Skeletal muscle cell (primary cell): Measurements from ENCODE around the gene SLC4A7.
"Not testable (repeated sequence)": the region's sequence is repeated elsewhere in the genome, so short reads cannot be mapped to it uniquely, and the experiment has no call there.

ENCODE experiments used
- DNase-seq: peaks from one replicate; pipeline ENCODE4 v3.0.0-alpha.2; 2010; ENCODE audit warnings: low read depth
- H3K4me3 ChIP-seq: 2 replicates; pipeline ENCODE4 v1.5.1; 2011; ENCODE audit warnings: low read depth, mild to moderate bottlenecking, control low read depth, low read length, moderate library complexity

Gene SLC4A7

DNA sequence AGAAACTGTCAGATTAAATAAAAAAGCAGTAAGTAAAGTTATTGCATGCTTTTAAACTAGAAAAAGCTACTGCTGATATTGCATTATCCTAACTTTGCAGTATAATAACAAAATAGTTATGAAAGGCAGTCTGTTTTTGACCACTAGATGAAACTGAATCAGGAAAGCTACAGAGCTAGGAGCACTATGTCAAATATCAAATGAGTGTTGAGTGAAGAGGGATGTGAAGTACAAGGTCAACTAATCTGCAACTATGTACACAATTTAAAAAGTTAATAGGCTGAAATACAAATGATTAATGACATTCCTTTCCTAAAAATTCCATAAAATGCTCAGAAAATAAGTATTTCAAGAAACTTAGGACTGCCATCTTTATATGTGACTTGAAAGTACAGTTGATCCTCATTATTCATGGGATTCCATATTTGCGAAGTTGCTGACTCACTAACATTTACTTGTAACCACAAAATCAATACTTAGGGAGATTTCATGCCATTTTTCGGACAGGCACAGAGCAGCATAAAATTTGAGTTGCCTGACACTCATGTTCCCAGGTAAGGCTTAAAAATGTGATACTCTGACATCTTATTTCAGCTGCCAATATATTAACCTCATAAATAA, 34.5 kb downstream of the SLC4A7 start:
- no peak for DNase-seq
- H3K4me3 ChIP-seq: no peak overlapping the region

DNA sequence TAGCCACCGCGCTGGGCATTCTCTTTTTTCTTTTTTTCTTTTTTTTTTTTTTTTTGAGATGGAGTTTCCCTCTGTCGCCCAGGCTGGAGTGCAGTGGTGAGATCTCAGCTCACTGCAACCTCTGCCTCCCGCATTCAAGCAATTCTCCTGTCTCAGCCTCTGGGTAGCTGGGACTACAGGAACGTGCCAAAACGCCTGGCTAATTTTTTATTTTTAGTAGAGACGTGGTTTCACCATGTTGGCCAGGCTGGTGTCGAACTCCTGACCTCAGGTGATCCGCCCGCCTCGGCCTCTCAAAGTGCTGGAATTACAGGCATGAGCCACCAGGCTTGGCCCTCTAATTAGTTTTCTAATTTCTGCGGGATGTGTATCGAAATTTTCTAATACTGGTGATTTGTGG, 41.2 kb downstream of the SLC4A7 start:
- H3K4me3 ChIP-seq, DNase-seq: not testable (repeated sequence)

- H3K4me3 ChIP-seq, DNase-seq: not testable (repeated sequence)
Measured at GRCh38 chr3:27438352-27438751, 45.8 kb downstream of the SLC4A7 start.

DNA sequence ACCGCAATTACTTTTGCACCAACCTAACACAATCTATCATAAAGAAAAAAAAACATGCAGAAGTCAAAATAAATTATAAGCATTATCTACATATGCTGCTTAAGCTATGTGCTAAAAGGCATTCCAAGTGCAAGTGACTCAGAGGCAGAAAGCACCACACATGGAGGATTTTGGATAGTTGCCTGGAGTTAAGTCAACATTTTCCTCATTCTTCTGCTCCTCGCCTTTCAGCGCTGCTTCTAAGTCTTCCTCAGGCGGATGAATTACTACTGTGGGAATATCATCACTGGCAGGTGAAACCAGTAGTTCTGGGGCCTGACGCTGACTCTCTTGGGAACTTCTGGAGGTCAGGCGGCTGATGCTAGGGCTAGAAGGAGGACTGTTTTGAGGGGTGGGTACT, 53.1 kb downstream of the SLC4A7 start:
- DNase-seq: peak; percentile 96

GRCh38 chr3:27429909-27430308, 54.3 kb downstream of the SLC4A7 start:
- no peak for DNase-seq
- no peak overlapping the region for H3K4me3 ChIP-seq

More for the DNA sequence above, 53.1 kb downstream of the SLC4A7 start:
- H3K4me3 ChIP-seq: no peak overlapping the region

DNA sequence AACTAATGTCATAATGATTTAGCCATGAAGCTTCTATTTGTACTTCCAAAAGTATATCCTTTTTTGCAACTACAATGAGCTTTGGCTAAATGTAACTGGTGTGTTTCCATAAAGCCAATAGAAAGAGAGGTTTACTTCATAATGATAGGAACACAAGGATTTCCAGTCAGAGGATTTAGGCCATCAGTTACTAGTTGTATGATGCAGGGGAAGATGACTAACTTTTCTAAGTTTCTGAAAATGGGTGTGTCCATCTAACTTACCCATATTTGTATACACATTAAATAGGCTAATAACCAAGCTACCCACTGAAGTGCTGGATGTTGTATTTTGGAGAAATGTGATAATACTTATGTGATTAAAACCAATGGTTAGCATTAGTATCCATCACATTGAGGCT, 55.7 kb downstream of the SLC4A7 start:
- H3K4me3 ChIP-seq: no peak overlapping the region
- DNase-seq: no peak

DNA sequence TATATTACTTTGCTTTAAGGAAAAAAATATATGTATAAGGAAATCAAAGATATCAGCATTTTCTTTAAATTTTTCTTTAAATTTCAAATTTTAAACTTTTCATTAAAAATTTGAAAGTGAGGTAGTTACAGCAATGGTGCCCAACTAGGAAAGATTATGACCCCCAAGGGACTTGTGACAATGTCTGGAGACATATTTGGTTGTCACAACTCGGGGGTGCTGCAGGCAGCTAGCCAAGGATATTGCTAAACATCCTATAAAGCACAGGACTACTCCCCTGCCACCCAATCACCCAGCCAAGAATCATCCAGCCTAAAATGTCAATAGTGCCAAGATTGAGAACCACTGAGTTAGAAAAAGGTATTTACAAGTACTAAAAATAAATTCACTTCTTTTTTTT, 57.3 kb downstream of the SLC4A7 start:
- no peak for DNase-seq
- H3K4me3 ChIP-seq: no peak overlapping the region

DNA sequence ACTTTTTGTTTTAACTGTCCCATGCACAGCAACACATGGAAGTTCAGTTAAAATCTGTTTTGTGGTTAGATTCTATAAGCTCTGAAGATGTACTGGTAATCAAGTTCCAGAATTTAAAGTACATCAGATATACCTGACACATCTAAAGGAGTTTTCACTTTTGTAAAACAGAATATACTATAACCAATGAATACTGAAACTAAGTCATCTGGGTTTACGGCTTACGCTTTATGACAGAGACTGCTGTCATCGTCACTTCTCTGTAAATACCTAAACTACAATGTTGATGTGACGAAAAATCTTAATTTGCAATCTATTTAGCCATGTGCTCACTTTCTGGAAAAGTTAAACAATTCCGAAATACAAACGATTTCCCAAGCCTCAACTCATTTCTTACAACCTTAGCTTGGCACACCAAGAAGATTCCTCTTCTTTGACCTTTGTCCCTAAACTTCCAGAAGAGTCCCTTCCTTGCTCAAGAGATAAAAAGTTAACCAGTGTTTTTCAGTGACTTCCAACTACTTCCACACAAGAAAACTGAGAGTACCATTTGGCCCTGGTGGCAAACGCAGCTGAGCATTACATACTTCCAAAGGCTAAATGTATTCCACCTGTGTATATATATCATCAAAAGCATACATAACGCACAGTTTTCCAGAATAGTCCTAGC, 58.2 kb downstream of the SLC4A7 start:
- DNase-seq: no peak
- H3K4me3 ChIP-seq: no peak overlapping the region

DNA sequence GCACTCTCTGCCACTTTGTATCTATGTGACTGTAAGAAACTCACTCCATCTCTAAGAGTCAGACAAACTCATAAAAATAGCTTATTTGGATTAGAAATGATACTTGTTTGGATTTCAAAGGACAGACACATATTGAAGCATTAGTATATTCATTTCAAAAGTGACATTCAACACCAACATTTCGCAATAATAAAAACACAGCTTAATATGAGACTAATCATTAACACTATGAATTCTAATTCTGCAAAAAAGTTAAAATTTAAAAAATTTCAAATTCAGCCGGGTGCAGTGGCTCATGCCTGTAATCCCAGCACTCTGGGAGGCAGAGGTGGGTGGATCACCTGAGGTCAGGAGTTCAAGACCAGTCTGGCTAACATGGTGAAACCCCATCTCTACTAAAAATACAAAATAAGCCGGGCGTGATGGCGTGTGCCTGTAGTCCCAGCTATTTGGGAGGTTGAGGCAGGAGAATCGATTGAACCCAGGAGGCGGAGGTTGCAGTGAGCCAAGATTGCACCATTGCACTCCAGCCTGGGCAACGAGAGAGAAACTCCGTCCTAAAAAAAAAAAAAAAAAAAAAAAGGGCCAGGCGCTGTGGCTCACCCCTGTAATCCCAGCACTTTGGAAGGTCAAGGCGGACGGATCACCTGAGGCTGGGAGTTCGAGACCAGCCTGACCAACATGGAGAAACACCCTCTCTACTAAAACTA, 59.2 kb downstream of the SLC4A7 start:
- DNase-seq: not testable (repeated sequence)

DNA sequence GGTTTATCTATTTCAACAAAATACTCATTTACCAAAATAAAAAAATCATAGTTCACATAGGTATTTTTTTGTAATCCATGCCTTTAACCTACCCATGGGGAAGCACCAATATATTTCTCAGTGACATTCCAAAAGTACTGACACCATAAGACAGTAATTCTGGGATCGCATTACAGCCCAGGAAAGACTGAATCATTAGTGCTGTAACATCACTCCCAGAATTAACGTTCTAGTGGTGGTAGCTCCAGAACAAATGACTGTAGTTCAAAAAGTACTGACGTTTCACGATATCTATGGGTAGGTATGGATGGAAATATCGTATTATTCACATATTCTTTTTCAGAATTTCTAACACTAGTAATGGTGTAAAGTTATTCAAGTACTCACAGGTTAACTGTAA, 60.7 kb downstream of the SLC4A7 start:
- H3K4me3 ChIP-seq: no peak overlapping the region

More for the DNA sequence above, 59.2 kb downstream of the SLC4A7 start:
- H3K4me3 ChIP-seq: not testable (repeated sequence)

DNA sequence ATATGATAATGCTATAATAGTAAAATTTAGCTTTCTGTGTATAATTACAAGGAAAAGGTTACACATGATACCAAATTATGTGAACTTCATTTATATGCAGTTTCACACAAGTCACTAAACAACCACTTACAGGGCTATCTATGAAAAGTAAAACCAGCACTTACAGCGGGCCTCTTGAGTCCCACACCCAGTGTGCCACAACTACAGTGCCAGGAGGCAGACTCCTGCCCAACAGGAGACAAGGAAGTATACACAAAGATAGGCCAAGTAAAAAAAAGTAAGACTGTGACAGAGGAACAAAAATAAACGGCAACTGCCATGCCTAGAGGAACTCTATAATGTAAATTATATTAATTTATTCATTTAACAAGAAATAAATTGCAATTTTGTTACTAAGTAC, 61.6 kb downstream of the SLC4A7 start:
- no peak for DNase-seq
- H3K4me3 ChIP-seq: no peak overlapping the region

More for the DNA sequence above, 60.7 kb downstream of the SLC4A7 start:
- peak; percentile 61 for DNase-seq

GRCh38 chr3:27415202-27415601, 69.0 kb downstream of the SLC4A7 start:
- DNase-seq: no peak

DNA sequence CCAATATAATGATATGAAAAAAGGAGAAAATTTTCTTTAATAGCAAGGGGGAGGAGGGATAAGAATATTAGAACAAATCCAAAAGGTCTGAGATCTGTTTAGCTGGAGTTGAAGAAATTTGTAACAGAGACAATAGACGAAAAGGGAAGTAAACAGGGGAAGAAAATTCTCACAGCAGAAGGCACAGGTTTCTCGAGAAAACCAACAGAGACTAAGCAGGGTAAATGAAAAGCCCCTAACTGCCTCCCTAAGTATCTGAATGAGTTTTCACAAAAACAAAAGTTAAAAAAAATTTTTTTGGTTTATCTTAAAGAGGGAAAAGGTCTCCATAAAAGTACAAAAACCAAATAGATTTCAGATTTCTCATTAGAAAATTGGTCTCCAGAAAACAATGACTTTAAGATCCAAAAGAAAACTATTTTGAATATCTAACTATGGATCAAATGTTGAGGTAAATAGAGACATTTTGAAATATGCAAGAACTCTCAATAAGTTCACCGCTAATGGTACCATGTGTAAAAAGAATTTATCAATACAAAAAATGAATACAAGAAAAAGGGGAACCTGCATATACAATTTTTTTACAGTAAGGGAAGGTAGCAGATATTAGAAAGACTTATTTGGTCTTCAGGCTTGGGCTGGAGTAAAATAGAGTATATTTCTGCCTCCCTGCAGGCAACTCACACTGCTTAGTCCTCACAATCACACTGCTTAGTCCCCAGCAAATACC, 91.1 kb downstream of the SLC4A7 start:
- H3K4me3 ChIP-seq: no peak overlapping the region
- DNase-seq: no peak

More at GRCh38 chr3:27415202-27415601, 69.0 kb downstream of the SLC4A7 start:
- H3K4me3 ChIP-seq: no peak overlapping the region

- DNase-seq, H3K4me3 ChIP-seq: not testable (repeated sequence)
Measured at GRCh38 chr3:27392414-27392813, 91.8 kb downstream of the SLC4A7 start.

GRCh38 chr3:27391796-27392195, 92.4 kb downstream of the SLC4A7 start:
- no peak for DNase-seq
- no peak overlapping the region for H3K4me3 ChIP-seq

DNA sequence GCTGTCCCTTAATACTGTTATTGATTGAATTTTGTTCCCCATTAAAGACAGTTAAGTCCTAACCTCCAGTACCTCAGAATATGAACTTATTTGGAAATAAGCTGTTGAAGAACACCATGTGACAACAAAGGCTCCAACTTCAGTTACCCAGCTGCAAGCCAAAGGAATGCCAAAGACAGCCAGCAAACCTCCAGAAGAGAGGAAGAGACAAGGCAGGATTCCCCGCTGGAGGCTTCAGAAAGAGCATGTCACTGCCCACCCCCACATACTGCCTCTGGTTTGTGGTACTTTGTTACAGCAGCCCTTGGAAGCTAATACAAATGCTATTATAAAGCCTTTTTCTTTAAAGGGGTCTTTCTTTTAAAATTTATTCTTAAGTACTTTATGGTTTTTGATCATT, 96.6 kb downstream of the SLC4A7 start:
- H3K4me3 ChIP-seq: no peak overlapping the region
- DNase-seq: no peak

- no peak overlapping the region for H3K4me3 ChIP-seq
- DNase-seq: no peak
Measured at GRCh38 chr3:27385504-27385903, 98.7 kb downstream of the SLC4A7 start.

DNA sequence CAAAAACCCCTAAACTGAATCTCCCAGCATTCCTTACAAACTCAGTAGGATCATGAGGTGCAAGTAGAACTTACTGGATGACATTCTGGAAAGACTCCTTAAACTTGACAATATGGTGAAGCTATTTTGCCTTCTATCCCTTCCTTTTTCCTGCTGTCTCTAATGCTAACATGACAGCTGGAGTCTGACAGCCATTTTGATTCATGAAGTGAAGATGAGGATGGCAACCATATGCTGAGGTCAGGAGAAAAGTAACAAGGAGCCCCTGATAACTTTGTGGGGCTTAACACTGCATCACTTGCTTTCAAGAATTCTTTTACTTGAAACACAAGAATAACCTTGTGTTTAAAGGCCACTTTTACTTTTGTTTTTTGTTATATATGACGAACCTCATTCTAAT, 100.0 kb downstream of the SLC4A7 start:
- H3K4me3 ChIP-seq: no peak overlapping the region
- no peak for DNase-seq

DNA sequence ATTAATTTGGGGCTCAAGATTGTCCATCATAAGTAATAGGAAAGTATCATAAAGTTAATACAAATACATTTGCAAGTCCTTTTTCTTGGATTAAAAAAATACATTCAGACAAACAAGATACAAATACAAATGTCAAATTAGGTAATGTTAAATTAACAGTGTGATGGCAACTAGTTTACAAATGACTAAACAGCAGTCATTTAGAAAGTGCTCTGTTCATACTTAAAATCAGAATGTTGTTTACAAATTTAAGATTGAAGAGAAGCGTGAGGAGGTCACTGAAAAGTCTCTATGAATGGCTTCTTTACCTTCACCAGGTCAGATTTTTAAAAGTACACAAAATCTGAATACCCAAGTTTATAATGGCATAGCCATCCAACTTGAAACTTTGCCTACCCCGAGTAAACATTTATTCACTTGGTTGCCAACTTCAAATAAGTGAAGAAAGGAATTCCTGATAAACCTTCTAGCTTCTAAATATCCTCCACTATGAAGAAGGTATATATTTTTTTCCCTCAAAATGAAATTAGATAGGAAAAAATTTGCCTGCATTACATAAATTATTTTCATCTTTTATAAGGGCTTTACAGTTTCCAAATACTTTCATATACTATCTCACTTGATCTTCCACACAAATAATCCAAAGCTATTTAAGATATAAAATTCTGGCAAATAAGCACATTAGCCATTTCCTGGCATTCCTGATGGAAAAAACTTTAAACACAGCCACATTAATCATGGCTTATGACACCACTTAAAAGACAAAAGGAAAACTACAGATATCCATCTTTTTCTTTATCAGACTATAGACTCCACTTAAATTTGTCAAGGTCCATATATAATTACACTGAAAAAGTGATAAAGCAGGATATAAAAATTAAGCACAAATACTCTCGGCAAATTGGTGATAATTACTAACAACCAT, 103.5 kb downstream of the SLC4A7 start:
- no peak for DNase-seq
- H3K4me3 ChIP-seq: no peak overlapping the region
